Vagina (tissue), 2 donors: ENCODE data around the gene MRPS27. TPM values are rescaled to one million over a fixed set of nuclear protein-coding genes. Genes with fewer than 3 reads are reported as not detected.

ENCODE experiments used
- DNase-seq, 2 donors: peaks; one replicate each; pipeline ENCODE4 v3.0.0-alpha.2; 2017; ENCODE audit errors: extremely low spot score in 2 of 2
- H3K27ac ChIP-seq: fragments of 200-600 bp; sonication (generic); one replicate; pipeline ENCODE4 v1.5.1; 2019
- H3K27me3 ChIP-seq: fragments of 200-600 bp; sonication (generic); one replicate; pipeline ENCODE4 v1.5.1; 2019
- H3K36me3 ChIP-seq, 2 donors: fragments of 200-600 bp; sonication (generic); one replicate each; pipeline ENCODE4 v1.5.1; 2017 to 2019
- H3K4me1 ChIP-seq: fragments of 200-600 bp; sonication (generic); one replicate; pipeline ENCODE4 v1.5.1; 2019
- H3K4me3 ChIP-seq, 2 donors: fragments of 200-600 bp; sonication (generic); 1 replicate in 1 of 2; 2 replicates in 1 of 2; pipeline ENCODE4 v1.5.1; 2016 to 2019
- H3K9me3 ChIP-seq: fragments of 200-600 bp; sonication (generic); one replicate; pipeline ENCODE4 v1.5.1; 2019
- CTCF ChIP-seq, 3 experiments: fragments of 450-650 bp in 2 of 3; fragments of 200-600 bp in 1 of 3; sonication (generic) in 1 of 3; IDR thresholded peaks; one replicate each; pipeline ENCODE4 v1.5.1; 2017 to 2019; ENCODE audit warnings: antibody characterized with exemption in 3 of 3, mild to moderate bottlenecking in 2 of 3, moderate library complexity in 2 of 3
- POLR2A ChIP-seq, 2 donors: fragments of 450-650 bp; IDR thresholded peaks; one replicate each; pipeline ENCODE4 v1.6.1; 2017; ENCODE audit warnings: antibody characterized with exemption in 2 of 2, mild to moderate bottlenecking in 2 of 2, moderate library complexity in 2 of 2
- POLR2AphosphoS5 ChIP-seq, 2 donors: sonication (generic); formaldehyde crosslinking; IDR thresholded peaks; one replicate each; pipeline ENCODE4 v1.9.0; 2017; ENCODE audit warnings: antibody characterized with exemption in 2 of 2, mild to moderate bottlenecking in 2 of 2, low read depth in 1 of 2; ENCODE audit not compliant: insufficient read depth in 1 of 2
- intact Hi-C: fragments of 100-400 bp; cut with DNase I; formaldehyde crosslinking; loops from one replicate; pipeline ENCODE4 v1.15.1; 2023
- total RNA-seq: library from RNA; depleted of rRNA; stranded (reverse); fragments of >200 nt; gene quantifications from one replicate; pipeline ENCODE4 v1.2.3, GENCODE V29; 2016

The MRPS27 gene
- total RNA-seq, 1 donor from 2014 or later: 44.9 TPM

- DNase-seq: no peak
- TF ChIP-seq POLR2A (IDR thresholded peaks at IDR 0.05) (no peak), CTCF (IDR thresholded peaks at IDR 0.05) (no peak), POLR2AphosphoS5 (IDR thresholded peaks at IDR 0.05; ENCODE audit: insufficient read depth in 1 of 2, low read depth in 1 of 2) (no peak)
- Histone ChIP-seq H3K27ac (no peak overlapping the region), H3K4me1 (peaks cover 22% of the 10 kb centered on the region), H3K9me3 (no peaks in the 10 kb centered on the region), H3K36me3 (peaks cover 0 to 22% of the 10 kb centered on the region in 2 donors), H3K4me3 (no peak overlapping the region), H3K27me3 (no peaks in the 10 kb centered on the region)
- intact Hi-C loops: no loop called here
These were observed 113.0 kb downstream of the MRPS27 start for GRCh38 chr5:72206994-72207393.

- H3K36me3 ChIP-seq: peaks cover 0 to 22% of the 10 kb centered on the region in 2 donors
- TF ChIP-seq POLR2A (IDR thresholded peaks at IDR 0.05) (no peak), POLR2AphosphoS5 (IDR thresholded peaks at IDR 0.05; ENCODE audit: insufficient read depth in 1 of 2, low read depth in 1 of 2) (no peak), CTCF (IDR thresholded peaks at IDR 0.05) (no peak)
- intact Hi-C loops: no loop called here
- no peak overlapping the region for H3K27ac ChIP-seq
- H3K27me3 ChIP-seq: no peaks in the 10 kb centered on the region
- H3K4me3 ChIP-seq: no peak overlapping the region
- peaks cover 19% of the 10 kb centered on the region for H3K4me1 ChIP-seq
- H3K9me3 ChIP-seq: no peaks in the 10 kb centered on the region
- no peak for DNase-seq
These were observed 113.9 kb downstream of the MRPS27 start for GRCh38 chr5:72206160-72206559.

- no peak for DNase-seq
- peaks cover 13% of the 10 kb centered on the region for H3K4me1 ChIP-seq
- H3K9me3 ChIP-seq: no peaks in the 10 kb centered on the region
- TF ChIP-seq POLR2A (IDR thresholded peaks at IDR 0.05) (no peak), POLR2AphosphoS5 (IDR thresholded peaks at IDR 0.05; ENCODE audit: insufficient read depth in 1 of 2, low read depth in 1 of 2) (no peak), CTCF (IDR thresholded peaks at IDR 0.05) (no peak)
- H3K36me3 ChIP-seq: peaks cover 0 to 22% of the 10 kb centered on the region in 2 donors
- H3K4me3 ChIP-seq: no peak overlapping the region
- no peak overlapping the region for H3K27ac ChIP-seq
- intact Hi-C loops: no loop called here
- H3K27me3 ChIP-seq: no peaks in the 10 kb centered on the region
These were observed 114.5 kb downstream of the MRPS27 start for GRCh38 chr5:72205431-72206009.

GRCh38 chr5:72204946-72205345 is 115.1 kb downstream of the MRPS27 start:
- Histone ChIP-seq H3K27me3 (no peaks in the 10 kb centered on the region), H3K27ac (no peak overlapping the region), H3K36me3 (peaks cover 0 to 22% of the 10 kb centered on the region in 2 donors), H3K4me1 (peaks cover 7% of the 10 kb centered on the region), H3K9me3 (no peaks in the 10 kb centered on the region), H3K4me3 (no peak overlapping the region)
- no peak for TF ChIP-seq POLR2AphosphoS5 (IDR thresholded peaks at IDR 0.05; ENCODE audit: insufficient read depth in 1 of 2, low read depth in 1 of 2)
- TF ChIP-seq CTCF (IDR thresholded peaks at IDR 0.05): no peak
- no peak for TF ChIP-seq POLR2A (IDR thresholded peaks at IDR 0.05)
- intact Hi-C loops: no loop called here
- no peak for DNase-seq

- H3K4me3 ChIP-seq: no peak overlapping the region
- H3K27ac ChIP-seq: no peak overlapping the region
- no peak for DNase-seq
- no peak for TF ChIP-seq POLR2AphosphoS5 (IDR thresholded peaks at IDR 0.05; ENCODE audit: insufficient read depth in 1 of 2, low read depth in 1 of 2)
- no peak for TF ChIP-seq CTCF (IDR thresholded peaks at IDR 0.05)
- no peak for TF ChIP-seq POLR2A (IDR thresholded peaks at IDR 0.05)
- H3K4me1 ChIP-seq: no peaks in the 10 kb centered on the region
- H3K9me3 ChIP-seq: no peaks in the 10 kb centered on the region
- H3K36me3 ChIP-seq: peaks cover 0 to 22% of the 10 kb centered on the region in 2 donors
- H3K27me3 ChIP-seq: no peaks in the 10 kb centered on the region
- intact Hi-C loops: no loop called here
These were observed 116.7 kb downstream of the MRPS27 start for GRCh38 chr5:72203251-72203845.
